Stimulated activated CD8-positive, alpha-beta memory T cell treated with anti-CD3 and anti-CD28 coated beads, Interleukin-12 subunit alpha, Interleukin-12 subunit beta, amount 100 ng/mL, for 24 hours (primary cell): ENCODE data around the gene EFR3B.
"Not testable (repeated sequence)": the region's sequence is repeated elsewhere in the genome, so short reads cannot be mapped to it uniquely, and the experiment has no call there.

Experiments
- DNase-seq: peaks from one replicate; pipeline ENCODE4 v3.0.0-alpha.2; 2020; ENCODE audit errors: extremely low read depth

Gene EFR3B

GRCh38 chr2:25149646-25150045, 107.8 kb downstream of the EFR3B start:
- DNase-seq: no peak

DNA sequence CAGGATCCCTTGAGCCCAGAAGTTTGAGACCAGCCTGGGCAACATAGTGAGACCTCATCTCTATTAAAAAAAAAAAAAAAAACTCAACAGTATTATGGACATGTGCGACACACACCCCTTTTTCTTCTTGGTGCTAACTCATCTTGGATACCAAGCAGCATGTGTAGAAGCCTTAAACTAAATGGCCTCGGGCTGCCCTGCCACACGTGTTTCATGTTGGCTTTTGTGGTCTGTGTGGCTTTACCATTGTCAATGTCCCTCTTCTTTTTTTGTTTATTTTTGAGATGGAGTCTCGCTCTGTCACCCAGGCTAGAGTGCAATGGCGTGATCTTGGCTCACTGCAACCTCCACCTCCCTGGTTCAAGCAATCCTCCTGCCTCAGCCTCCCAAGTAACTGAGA, 109.1 kb downstream of the EFR3B start:
- not testable (repeated sequence) for DNase-seq

GRCh38 chr2:25151718-25152117, 109.8 kb downstream of the EFR3B start:
- DNase-seq: no peak

- DNase-seq: no peak
Measured at GRCh38 chr2:25155401-25155800, 113.5 kb downstream of the EFR3B start.

DNA sequence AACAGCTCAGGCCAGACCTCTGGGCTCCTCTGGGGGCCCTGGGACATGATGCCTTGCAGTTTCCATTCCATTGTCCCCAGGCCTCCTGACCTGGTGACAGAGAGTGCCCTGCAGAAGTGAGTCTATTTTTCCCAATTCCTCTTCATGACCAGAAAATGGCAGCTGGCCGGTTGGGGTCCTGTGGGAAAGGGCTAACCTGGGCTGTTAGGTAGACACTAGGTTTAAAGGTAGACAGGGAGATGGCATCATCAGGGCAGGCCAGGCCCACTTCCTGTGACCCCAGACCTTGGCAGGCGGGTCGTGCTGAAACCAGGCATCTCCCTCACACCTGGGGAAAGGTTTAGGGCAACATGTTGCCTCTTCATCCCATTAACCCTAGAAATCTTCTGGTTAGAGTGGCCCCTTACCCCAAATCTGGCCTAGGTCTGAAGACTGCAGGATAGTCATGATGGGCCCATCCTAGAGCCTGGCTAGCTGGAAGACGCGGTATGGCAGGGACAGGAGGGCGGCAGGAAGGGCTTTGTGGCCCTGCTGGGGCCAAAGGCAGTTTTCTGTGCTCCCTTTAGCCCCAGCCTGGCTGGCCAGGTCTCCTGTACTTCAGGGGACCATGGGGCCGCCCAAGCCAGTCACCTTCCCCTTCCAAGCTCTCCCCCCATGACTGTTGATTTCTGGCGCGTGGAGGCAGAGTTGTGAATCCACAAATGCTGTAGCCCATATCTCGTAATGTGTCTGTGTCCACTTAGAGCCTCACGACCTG, 116.4 kb downstream of the EFR3B start:
- no peak for DNase-seq

DNA sequence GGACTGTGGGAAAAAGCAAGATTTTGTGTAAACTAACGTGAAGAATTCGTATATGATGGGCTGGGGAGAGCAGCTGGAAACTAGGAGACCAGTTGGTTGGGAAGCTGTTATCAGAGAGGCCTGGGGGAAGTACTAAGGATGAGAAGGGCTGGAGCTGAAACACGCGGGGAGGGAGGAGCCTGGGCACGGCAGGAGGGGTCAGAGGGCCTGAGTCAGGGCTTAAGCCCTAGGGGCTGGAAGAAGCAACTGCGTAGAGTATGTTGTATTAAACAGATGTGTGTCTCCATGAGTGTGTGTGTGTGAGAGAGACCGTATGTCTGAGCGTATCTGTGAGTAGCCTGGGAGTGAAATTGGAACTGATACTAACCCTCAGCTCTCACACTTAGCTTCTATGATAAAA, 118.1 kb downstream of the EFR3B start:
- DNase-seq: no peak

- no peak for DNase-seq
Measured at GRCh38 chr2:25160376-25160775, 118.5 kb downstream of the EFR3B start.

DNA sequence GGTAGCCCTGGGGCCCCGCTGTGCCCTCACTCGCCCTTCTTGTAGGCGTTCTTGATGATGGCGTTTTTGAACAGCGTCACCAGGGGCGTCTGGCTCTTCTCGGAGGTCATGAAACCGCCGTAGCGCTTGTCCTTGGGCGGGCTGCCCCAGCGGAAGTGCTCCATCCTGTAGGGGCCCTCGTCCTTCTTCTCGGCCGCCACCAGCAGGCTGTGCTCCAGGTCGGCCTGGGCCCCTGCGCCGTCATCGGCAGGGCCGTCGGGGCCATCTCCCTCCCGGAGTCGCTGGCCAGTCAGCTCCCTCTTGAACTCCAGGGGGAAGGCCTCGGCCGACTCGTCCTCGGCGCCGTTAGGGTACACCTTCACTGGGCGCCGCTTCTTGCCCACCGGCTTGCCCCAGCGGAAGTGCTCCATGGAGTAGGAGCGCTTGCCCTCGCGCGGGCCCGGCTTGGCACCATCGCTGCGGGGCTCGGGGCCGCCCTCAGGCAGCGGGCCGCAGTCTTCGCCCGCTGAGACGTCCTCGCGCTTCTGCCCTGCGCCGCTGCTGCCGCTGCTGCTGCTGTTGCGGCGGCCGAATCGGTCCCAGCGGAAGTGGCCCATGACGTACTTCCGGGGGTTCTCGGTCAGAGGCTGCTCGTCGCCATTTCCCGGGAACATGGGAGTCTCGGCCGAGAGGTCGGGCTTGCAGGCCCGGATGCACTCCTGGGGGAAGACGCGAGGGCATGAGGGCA, 119.3 kb downstream of the EFR3B start:
- peak; percentile 53 for DNase-seq

- DNase-seq: not testable (repeated sequence)
Measured at GRCh38 chr2:25162061-25162460, 120.2 kb downstream of the EFR3B start.

- DNase-seq: no peak
Measured at GRCh38 chr2:25164561-25164960, 122.7 kb downstream of the EFR3B start.

DNA sequence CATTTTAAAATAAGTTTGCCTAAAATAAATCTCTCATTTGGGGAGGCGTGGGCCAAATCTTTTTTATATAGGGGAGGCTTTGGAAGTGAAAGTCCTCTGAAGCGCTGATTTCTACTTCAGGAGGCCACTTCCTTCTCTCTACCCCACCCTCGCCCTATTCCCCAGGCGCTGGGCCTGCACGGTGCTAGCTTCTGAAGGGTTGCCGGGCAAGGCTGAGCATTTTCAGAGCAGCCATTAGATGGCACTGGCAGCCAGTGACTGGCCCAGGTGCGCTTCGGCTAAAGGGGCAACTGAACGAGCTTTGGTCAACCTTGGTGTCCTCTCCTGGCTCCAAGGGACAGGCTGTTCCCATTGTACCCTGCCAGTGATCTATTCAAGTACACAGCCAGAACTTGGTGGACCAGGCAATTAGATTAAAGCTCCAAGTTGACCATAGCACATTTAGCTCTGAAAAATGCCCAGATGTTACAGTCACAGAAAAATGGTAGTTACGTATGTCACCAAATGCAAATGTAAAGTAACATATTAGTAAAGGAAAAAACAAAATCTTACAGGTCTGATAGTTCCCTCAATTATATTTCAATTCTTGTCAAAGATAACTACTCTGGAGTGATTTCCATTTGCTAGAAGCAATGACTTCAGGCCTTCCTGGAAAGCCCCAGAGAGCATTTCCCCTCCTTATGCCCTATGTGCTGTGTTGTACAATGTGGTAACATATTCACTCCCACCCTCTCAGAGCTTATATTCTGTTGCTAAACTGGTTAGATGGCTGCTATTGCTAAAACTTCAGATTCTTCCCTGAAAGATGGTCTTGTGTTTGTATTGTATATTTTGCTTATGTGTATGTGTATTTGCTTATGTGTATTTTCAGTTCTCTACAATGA, 124.4 kb downstream of the EFR3B start:
- no peak for DNase-seq

- DNase-seq: no peak
Measured at GRCh38 chr2:25168256-25169072, 126.6 kb downstream of the EFR3B start, which contains the start of gene POMC. Gene POMC (minus strand): TSS chr2:25168580. CDS start chr2:25164772, 3,808 bp downstream.

GRCh38 chr2:25169073-25169470, 127.2 kb downstream of the EFR3B start:
- DNase-seq: no peak

DNA sequence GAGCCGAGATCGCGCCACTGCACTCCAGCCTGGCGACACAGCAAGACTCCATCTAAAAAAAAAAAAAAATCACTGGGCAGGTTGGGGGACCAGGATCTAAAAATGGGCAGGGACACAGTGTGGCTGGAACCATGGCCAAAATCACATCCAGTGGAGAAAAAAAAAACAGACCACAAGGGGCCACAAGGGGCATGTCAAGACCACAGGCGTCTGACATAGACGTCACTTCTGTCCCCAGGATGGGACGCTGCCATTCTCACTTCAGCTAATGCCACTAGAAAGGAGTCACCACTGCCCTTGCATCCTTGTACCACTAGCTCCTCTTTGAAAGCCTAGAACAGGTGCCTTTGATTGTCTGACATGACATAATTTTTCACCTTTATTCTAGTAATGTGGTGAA, 129.0 kb downstream of the EFR3B start:
- DNase-seq: no peak

DNA sequence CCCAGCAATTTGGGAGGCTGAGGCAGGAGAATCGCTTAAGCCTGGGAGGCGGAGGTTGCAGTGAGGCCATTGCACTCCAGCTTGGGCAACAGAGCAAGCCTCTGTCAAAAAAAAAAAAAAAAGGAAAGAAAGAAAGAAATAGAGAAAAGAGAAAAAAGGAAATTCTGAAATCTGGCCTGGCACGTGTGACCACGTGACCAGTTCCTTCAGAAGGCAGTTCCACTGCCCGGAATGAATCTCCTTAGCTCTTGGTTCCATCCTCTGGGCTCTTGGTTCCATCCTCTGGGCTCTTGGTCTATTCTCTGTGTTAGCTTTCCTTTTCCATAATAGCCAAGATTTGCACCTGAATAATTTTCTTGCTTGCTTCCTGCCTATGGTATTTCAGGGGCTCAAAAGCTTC, 131.8 kb downstream of the EFR3B start:
- DNase-seq: no peak

DNA sequence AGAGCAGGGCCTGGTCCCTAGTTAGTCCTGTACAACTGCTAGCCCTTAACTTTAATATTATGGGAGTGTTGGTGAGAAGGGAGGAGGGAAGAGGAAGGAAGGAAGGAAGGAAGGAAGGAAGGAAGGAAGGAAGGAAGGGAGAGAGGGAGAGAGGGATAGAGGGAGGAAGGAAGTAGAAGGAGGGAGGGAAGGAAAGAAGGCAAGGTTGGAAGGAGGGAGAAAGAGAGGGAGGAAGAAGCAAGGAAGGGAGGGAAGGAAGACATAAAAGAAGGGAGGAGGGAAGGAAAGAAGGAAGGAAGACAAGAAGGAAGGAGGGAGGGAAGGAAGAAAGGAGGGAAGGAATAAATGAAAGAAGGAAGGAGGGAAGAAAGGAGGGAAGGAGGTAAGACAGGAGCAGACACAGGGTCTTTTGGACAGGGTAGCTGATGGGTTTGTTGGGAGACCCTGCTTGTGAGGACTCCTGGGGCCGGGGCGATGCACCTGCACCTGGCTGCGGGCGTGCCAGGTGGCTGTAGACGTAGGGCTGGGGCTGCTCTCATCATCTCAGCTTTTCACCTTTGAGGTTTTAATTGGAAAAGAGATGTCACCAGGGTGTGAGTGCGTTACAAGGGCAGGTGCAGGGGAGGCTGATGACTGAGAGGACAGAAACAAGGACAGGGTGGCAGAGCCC, 132.5 kb downstream of the EFR3B start:
- no peak for DNase-seq

DNA sequence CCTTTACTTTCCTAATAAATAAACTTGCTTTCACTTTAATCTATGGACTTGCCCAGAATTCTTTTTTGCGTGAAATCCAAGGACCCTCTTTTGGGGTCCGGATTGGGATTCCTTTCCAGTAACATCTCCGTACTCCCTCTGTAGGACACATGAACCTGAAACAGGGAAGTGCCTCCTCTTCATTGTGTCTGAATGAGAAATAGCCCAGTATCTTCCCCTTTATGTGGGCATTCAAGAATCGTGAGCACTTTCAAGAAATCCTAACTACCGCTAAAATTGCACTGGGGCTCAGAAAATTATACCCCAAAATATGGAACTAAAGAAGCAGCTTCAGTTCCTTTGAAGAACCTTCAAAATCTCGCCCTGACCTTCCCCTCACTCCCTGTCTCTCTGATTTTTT, 134.3 kb downstream of the EFR3B start:
- DNase-seq: no peak

GRCh38 chr2:25176541-25177181, 134.8 kb downstream of the EFR3B start:
- DNase-seq: no peak

GRCh38 chr2:25177211-25177611, 135.3 kb downstream of the EFR3B start:
- no peak for DNase-seq

GRCh38 chr2:25178976-25179375, 137.1 kb downstream of the EFR3B start:
- no peak for DNase-seq
